ENCODE data around the gene FOXP2.

DNA sequence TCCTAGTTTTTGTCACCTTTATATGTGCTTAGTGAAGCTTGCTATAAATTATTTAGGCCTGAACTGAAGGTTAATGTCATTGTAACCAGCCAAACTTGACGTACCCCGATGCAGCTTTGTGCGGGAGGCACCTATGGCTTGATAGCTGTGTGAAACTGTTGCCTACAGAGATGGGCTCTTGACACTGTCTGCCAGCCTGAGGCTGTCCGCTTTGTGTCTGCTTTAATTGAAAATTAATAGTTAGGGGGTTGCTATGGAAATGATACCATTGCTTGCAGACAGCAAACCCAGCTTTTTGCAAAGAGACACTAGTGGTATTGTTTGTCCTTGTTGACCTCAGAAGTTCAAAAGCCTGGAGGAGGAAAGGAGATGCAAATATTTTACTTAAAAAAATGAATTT is 2.1 kb upstream of the FOXP2 start:
- TF ChIP-seq, protein P1, sequence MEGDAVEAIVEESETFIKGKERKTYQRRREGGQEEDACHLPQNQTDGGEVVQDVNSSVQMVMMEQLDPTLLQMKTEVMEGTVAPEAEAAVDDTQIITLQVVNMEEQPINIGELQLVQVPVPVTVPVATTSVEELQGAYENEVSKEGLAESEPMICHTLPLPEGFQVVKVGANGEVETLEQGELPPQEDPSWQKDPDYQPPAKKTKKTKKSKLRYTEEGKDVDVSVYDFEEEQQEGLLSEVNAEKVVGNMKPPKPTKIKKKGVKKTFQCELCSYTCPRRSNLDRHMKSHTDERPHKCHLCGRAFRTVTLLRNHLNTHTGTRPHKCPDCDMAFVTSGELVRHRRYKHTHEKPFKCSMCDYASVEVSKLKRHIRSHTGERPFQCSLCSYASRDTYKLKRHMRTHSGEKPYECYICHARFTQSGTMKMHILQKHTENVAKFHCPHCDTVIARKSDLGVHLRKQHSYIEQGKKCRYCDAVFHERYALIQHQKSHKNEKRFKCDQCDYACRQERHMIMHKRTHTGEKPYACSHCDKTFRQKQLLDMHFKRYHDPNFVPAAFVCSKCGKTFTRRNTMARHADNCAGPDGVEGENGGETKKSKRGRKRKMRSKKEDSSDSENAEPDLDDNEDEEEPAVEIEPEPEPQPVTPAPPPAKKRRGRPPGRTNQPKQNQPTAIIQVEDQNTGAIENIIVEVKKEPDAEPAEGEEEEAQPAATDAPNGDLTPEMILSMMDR (conservative IDR thresholded peaks at IDR 0.05) = no peak
- no peak for TF ChIP-seq ZFX (IDR thresholded peaks at IDR 0.05)
